NCI-H2227 (cell line): Measurements from ENCODE around the gene ATP5PO.
"Not testable (repeated sequence)": the region's sequence is repeated elsewhere in the genome, so short reads cannot be mapped to it uniquely, and the experiment has no call there.

Source experiments
- DNase-seq: peaks from one replicate; lab custom pipeline; 2025; ENCODE audit not compliant: unreplicated experiment; lab: John Stamatoyannopoulos, UW

Gene ATP5PO

DNA sequence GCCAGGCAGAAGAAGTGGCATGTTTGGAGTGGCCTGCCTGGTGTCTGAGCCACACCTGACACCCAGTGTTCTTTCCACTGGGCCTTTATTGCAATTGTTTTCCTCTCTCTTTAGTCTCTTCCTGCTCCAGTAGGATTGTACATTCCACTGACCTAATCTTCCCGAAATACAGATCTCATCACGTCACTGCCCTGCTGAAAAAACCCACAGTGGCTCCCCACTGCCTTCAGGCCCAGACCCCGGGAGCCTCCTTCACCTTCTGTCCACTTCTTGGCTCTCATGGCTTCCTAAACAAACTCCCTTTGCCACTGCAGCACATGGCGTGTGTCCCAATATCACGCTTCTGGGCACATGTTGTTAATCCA, 25.3 kb upstream of the ATP5PO start:
- DNase-seq = no peak

DNA sequence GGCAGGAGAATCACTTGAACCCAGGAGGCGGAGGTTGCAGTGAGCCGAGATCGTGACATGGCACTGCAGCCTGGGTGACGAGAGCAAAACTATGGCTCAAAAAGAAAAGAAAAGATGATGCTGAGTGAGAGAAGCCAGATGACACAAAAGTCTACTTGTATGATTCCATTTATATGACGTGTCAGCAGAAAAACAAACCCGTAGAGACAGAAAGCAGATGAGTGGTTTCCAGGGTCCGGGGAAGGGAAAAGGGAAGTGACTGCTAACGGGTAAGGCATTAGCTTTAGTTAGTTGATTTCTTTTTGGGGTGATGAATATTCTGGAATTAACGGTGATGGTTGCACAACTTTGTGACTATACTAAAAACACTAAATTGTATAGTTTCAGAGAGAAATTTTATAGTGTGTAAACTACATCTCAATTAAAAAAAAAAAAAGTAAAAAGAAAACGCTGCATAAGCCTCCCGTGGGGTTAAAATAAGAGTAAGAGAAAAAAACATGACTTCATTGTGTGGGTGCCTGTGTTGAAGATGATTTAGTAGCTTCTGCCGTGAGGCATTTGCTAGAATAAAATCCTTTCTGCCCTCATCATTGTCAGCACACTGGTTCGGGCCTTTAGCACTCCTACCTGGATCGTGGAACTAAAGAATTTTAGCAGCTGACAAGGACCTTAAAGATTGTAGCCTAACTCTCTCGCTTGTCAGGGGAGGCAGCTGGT, 24.7 kb upstream of the ATP5PO start:
- DNase-seq = no peak

- no peak for DNase-seq
Measured at GRCh38 chr21:33939226-33939625, 23.6 kb upstream of the ATP5PO start.

DNA sequence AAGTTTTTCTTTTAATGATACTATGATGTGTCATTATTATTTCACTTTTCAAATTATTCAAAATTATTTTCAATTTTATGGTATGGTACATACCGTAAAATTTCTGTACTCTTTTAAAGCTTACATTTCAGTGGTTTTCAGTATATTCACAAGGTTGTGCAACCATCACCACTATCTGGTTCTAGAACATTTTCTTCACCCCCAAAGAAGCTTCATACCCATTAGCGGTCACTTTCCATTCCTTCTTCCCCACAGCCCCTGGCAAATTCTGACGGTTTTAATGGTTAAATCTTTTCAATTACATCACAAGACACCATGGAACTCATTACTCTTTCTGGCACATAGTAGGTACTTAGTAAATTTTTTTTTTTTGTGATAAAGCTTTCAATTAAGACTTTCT, 22.8 kb upstream of the ATP5PO start:
- DNase-seq = no peak

- no peak for DNase-seq
Measured at GRCh38 chr21:33937931-33938339, 22.3 kb upstream of the ATP5PO start.

DNA sequence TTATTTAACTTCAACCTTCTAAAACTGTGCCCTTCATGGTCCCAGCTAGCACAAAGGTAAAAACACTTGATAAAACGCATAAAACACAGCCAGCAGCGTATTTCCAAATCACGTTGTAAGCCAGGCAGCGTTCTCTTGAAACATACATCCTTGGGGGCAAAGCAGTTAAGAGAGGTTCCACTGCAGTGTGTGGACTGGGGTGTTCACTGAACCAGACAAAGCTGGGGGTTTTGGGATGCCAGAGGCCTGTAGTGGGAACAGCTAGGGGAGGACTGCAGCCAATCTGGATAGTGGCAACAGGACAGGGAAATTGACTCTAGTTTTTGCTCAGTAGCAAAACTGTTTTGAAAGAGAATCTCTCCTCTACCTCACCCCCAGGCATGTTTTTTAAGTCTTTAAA, 21.5 kb upstream of the ATP5PO start:
- DNase-seq = no peak

- no peak for DNase-seq
Measured at GRCh38 chr21:33936301-33937038, 20.9 kb upstream of the ATP5PO start.

DNA sequence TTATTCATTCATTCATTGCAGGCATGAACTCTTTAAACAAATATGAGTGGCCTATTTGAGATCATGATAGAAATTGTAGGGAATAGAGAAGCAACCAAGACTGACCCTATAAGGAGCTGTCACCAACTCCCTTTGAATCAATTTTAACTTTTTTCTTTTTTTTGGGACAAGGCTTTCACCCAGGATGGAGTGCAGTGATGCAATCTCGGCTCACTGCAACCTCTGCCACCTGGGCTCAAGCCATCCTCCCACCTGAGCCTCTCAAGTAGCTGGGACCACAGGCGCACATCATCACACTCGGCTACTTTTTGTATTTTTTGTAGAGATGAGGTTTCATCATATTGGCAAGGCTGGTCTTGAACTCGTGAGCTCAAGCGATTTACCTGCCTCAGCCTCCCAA, 17.1 kb upstream of the ATP5PO start:
- no peak for DNase-seq

DNA sequence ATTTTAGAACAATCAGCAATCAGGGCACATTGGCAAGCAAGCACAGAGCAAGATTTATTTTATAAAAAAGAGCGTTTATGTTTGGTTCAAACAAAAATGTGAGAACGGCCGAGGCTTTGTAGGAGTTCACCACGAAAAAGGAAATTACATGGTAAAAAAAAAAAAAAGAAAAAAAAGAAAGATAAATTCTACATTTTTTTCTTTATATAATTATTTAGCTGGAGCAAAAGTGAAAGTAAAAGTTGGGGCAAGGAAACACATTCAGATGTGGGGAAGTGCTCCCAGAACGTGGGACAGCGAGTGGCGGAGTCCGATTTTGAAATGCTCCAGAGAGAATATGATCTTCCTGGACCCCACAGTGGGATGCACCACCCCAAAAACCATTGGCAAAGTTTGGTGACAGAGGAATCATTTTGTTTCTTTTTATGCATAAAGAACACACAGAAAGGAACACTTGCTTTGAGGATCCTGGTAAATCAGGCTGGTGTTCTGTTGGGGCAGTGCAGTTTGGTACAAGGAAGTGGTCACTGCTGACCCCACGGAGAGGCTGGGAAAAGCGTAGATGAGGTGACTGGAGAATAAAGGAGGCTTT, 16.3 kb upstream of the ATP5PO start:
- DNase-seq = no peak

DNA sequence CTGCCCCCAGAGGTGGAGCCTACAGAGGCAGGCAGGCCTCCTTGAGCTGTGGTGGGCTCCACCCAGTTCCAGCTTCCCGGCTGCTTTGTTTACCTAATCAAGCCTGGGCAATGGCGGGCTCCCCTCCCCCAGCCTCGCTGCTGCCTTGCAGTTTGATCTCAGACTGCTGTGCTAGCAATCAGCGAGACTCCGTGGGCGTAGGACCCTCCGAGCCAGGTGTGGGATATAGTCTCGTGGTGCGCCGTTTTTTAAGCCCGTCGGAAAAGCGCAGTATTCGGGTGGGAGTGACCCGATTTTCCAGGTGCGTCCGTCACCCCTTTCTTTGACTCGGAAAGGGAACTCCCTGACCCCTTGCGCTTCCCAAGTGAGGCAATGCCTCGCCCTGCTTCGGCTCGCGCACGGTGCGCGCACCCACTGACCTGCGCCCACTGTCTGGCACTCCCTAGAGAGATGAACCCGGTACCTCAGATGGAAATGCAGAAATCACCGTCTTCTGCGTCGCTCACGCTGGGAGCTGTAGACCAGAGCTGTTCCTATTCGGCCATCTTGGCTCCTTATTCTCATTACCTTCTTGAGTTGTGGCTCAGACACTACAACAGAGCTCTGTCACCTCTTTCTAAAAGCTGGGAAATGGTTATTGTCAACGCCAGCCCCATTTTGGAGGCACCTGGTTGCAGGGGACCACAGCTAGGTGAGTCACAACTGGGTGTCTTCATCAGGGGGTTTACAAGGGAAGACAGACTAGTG, 15.6 kb upstream of the ATP5PO start:
- DNase-seq = peak; percentile 60

- DNase-seq = not testable (repeated sequence)
Measured at GRCh38 chr21:33926248-33926647, 10.6 kb upstream of the ATP5PO start.

DNA sequence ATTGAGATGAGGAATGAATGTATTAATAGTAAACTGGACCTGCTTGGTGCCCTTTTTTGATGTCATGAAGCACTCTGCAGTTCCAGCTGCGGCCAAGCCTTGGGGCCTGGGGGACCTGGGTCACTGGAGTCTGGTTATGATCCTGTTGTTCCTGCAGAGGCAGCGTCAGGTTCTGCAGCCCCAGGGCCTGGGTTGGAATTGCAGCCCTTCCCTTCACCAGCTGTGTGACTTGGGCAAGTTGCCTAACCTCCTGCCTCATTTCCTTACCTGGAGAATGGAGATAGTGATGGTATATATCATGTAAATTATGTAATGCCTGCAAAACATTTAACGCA, 9.1 kb upstream of the ATP5PO start:
- no peak for DNase-seq

GRCh38 chr21:33924079-33924765, 8.6 kb upstream of the ATP5PO start:
- peak; percentile 89 for DNase-seq

DNA sequence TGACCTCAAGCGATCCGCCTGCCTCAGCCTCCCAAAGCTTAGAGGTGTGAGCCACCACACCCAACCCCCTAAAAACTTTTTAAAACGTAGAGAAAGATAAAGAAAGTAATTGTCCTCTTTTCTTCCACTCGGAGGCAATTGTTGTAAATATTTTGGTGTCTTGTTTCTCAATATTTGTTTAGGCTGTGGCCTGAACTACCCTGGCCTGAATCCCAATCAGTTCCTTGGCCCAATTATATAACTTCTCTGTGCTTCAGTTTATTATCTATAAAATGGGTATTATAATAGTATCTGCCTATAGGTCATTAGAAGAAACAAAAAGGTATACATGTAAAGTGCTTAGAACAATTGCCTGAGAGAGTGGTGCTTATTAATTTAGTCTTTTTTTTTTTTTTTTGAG, 1.8 kb upstream of the ATP5PO start:
- no peak for DNase-seq

- DNase-seq = peak; percentile 47
Measured at GRCh38 chr21:33916200-33916567, 580 bp upstream of the ATP5PO start.

DNA sequence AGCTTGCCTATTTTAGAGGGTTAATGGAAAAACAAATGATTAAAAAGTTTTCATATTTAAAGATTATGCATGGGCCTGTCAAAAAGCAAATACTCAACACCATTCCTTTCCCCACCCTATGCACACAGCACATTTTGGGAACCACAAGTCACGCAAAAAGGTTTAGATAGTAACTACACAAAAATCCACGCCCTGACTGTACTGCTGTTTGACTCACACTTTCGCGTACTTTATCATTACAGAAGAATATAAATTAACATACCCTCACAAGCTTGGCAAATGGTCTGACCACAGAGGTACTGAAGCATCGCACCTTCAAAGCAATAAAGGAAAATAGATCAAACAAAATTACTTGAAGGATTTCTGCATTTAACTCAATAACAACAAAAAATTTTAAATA, 1.4 kb downstream of the ATP5PO start:
- DNase-seq = no peak

GRCh38 chr21:33909756-33910155, 5.8 kb downstream of the ATP5PO start:
- no peak for DNase-seq

- no peak for DNase-seq
Measured at GRCh38 chr21:33908760-33909159, 6.8 kb downstream of the ATP5PO start.

- no peak for DNase-seq
Measured at GRCh38 chr21:33904041-33904440, 11.6 kb downstream of the ATP5PO start.

GRCh38 chr21:33902349-33902748, 13.3 kb downstream of the ATP5PO start:
- no peak for DNase-seq
